Spleen (tissue), 7 donors: ENCODE measurements around the gene TANC1.

ENCODE experiments used
- CTCF ChIP-seq, 11 experiments: fragments of 200-600 bp in 7 of 11; fragments of 450-650 bp in 4 of 11; sonication (generic) in 4 of 11; IDR thresholded peaks in 8 of 11; conservative IDR thresholded peaks in 3 of 11; 1 replicate in 7 of 11; 2 replicates in 4 of 11; pipeline versions ENCODE4 v1.4.0 to v1.8.0; 2016 to 2021; ENCODE audit warnings: antibody characterized with exemption in 11 of 11, inconsistent platforms in 4 of 11, mild to moderate bottlenecking in 1 of 11
- POLR2A ChIP-seq, 3 donors: fragments of 450-650 bp; IDR thresholded peaks; one replicate each; pipeline ENCODE4 v1.5.1; 2017; ENCODE audit warnings: antibody characterized with exemption in 3 of 3, mild to moderate bottlenecking in 1 of 3
- donor health status: DM: no; HTN: no; CAD: no; lungs with moderate emphysema.
- donor health status: DM: no; HTN: no; CAD: no.
- donor health status: DM: no; HTN: no; CAD: no.

- TF ChIP-seq POLR2A (IDR thresholded peaks at IDR 0.05) (no peak), CTCF (IDR thresholded peaks at IDR 0.05 in 8 of 11, conservative IDR thresholded peaks at IDR 0.05 in 3 of 11) (no peak)
These were observed 287.7 kb downstream of the TANC1 start for GRCh38 chr2:159256159-159256558.
